Fibroblast of pulmonary artery (primary cell): ENCODE measurements around the gene KCNH3.
A peak's percentile ranks its signal among the peaks of the same experiment; 100 is the strongest.

Source experiments
- DNase-seq: peaks from one replicate; pipeline ENCODE4 v3.0.0-alpha.2; 2010; ENCODE audit warnings: low read depth
- H3K4me3 ChIP-seq: replicated peaks from 2 replicates; pipeline ENCODE4 v1.5.1; 2011; ENCODE audit warnings: low read depth, mild to moderate bottlenecking, control low read depth, low read length, moderate library complexity
- TF ChIP-seq, protein P1 (sequence below): IDR thresholded peaks from 2 replicates; pipeline ENCODE4 v1.5.1; 2011; ENCODE audit warnings: mild to moderate bottlenecking, control low read depth, low read length, inconsistent platforms; ENCODE audit errors: missing control alignments

The KCNH3 gene

GRCh38 chr12:49567302-49567610 is 28.4 kb downstream of the KCNH3 start:
- H3K4me3 ChIP-seq = peak overlapping the region; percentile 99
- no peak for DNase-seq
- TF ChIP-seq, protein P1, sequence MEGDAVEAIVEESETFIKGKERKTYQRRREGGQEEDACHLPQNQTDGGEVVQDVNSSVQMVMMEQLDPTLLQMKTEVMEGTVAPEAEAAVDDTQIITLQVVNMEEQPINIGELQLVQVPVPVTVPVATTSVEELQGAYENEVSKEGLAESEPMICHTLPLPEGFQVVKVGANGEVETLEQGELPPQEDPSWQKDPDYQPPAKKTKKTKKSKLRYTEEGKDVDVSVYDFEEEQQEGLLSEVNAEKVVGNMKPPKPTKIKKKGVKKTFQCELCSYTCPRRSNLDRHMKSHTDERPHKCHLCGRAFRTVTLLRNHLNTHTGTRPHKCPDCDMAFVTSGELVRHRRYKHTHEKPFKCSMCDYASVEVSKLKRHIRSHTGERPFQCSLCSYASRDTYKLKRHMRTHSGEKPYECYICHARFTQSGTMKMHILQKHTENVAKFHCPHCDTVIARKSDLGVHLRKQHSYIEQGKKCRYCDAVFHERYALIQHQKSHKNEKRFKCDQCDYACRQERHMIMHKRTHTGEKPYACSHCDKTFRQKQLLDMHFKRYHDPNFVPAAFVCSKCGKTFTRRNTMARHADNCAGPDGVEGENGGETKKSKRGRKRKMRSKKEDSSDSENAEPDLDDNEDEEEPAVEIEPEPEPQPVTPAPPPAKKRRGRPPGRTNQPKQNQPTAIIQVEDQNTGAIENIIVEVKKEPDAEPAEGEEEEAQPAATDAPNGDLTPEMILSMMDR = no peak

- DNase-seq = peak; percentile 93
- TF ChIP-seq, protein P1 = no peak
Observed at GRCh38 chr12:49567611-49568441, 29.0 kb downstream of the KCNH3 start, which contains the start of gene MCRS1. Gene MCRS1, minus strand, starts transcription at chr12:49568142. Its CDS starts 1,411 bp downstream, at chr12:49566731.

GRCh38 chr12:49568442-49569162 is 29.8 kb downstream of the KCNH3 start:
- H3K4me3 ChIP-seq = peak overlapping the region; percentile 99
- DNase-seq = no peak

More at GRCh38 chr12:49567611-49568441, 29.0 kb downstream of the KCNH3 start, which contains the start of gene MCRS1:
- H3K4me3 ChIP-seq = peak within 1 kb of the TSS; percentile 99

GRCh38 chr12:49577589-49578315 is 38.9 kb downstream of the KCNH3 start:
- DNase-seq = no peak
- H3K4me3 ChIP-seq = no peak overlapping the region
- TF ChIP-seq, protein P1 = no peak

More at GRCh38 chr12:49568442-49569162, 29.8 kb downstream of the KCNH3 start:
- TF ChIP-seq, protein P1 = no peak

GRCh38 chr12:49578471-49579112 is 39.8 kb downstream of the KCNH3 start:
- TF ChIP-seq, protein P1 = no peak
- DNase-seq = no peak
- no peak overlapping the region for H3K4me3 ChIP-seq
